Small intestine (tissue), 7 donors: ENCODE data around the gene OR9G4. TPM values are rescaled to one million over a fixed set of nuclear protein-coding genes. Genes with fewer than 3 reads are reported as not detected.

ENCODE experiments used
- DNase-seq, 2 donors: peaks; one replicate each; pipeline versions ENCODE4 v3.0.0 to v3.0.0-alpha.2; 2013
- FAIRE-seq: peaks from 2 replicates; lab custom pipeline; 2012; peaks lifted over from hg19 to GRCh38; lab: Jason Lieb, UNC
- H3K27ac ChIP-seq, 3 donors: one replicate each; pipeline ENCODE4 v1.5.1; 2013; ENCODE audit warnings: low read length in 2 of 3, mild to moderate bottlenecking in 2 of 3, control low read depth in 1 of 3, inconsistent platforms in 1 of 3, low read depth in 1 of 3, moderate library complexity in 1 of 3
- H3K27me3 ChIP-seq, 3 donors: one replicate each; pipeline ENCODE4 v1.6.1; 2013; ENCODE audit warnings: low read length in 3 of 3, inconsistent platforms in 1 of 3; ENCODE audit not compliant: control insufficient read depth in 3 of 3, insufficient read depth in 3 of 3
- H3K36me3 ChIP-seq, 3 donors: one replicate each; pipeline ENCODE4 v1.6.1; 2013; ENCODE audit warnings: low read length in 3 of 3, inconsistent platforms in 1 of 3, low read depth in 1 of 3, mild to moderate bottlenecking in 1 of 3, moderate library complexity in 1 of 3; ENCODE audit not compliant: control insufficient read depth in 3 of 3, insufficient read depth in 2 of 3
- H3K4me1 ChIP-seq, 3 donors: one replicate each; pipeline ENCODE4 v1.6.1; 2013; ENCODE audit warnings: low read length in 2 of 3, inconsistent platforms in 1 of 3, low read depth in 1 of 3, mild to moderate bottlenecking in 1 of 3, moderate library complexity in 1 of 3; ENCODE audit not compliant: control insufficient read depth in 3 of 3, insufficient read depth in 2 of 3
- H3K4me3 ChIP-seq, 3 donors: one replicate each; pipeline ENCODE4 v1.5.1; 2013; ENCODE audit warnings: low read length in 3 of 3, control low read depth in 1 of 3, inconsistent platforms in 1 of 3, low read depth in 1 of 3, mild to moderate bottlenecking in 1 of 3, moderate library complexity in 1 of 3
- H3K9me3 ChIP-seq, 2 donors: one replicate each; pipeline ENCODE4 v1.6.1; 2013; ENCODE audit warnings: low read depth in 1 of 2, low read length in 1 of 2; ENCODE audit not compliant: control insufficient read depth in 2 of 2, insufficient read depth in 1 of 2
- WGBS, 3 donors: extraction: QIAGEN DNeasy Blood & Tissue Kit; methylation state at CpG; one replicate each; pipeline ENCODE4 v1.1.7; 2013; 5-methylcytosine and 5-hydroxymethylcytosine counted together
- polyA plus RNA-seq, 4 donors: library from polyadenylated mRNA; stranded (reverse) in 3 of 4; unstranded in 1 of 4; fragments of 200-250 nt in 3 of 4; fragments of 120-200 nt in 1 of 4; gene quantifications; one replicate each; pipeline versions ENCODE4 v1.2.1 to v1.2.3, GENCODE V29; 2013
- donor health status: healthy with polysubstance abuse.
- donor health status: control.
- donor health status: control.
- donor health status: Bipolar disorder and iron deficiency.
- donor health status: healthy.

OR9G4 gene
- polyA plus RNA-seq, 4 donors = not detected

GRCh38 chr11:56698795-56699194 lies 49.7 kb downstream of the OR9G4 start, which contains the start of gene OR9G1:
Gene OR9G1, plus strand, starts transcription at chr11:56699095. Its CDS starts 1,293 bp downstream, at chr11:56700388.
- WGBS, 3 donors = 81 to 87% (median 83%) methylated on average over 1 of the region's 1 CpG
- no peaks in the 10 kb centered on the region for H3K9me3 ChIP-seq
- H3K27me3 ChIP-seq = no peaks in the 10 kb centered on the region
- no peak within 1 kb of the TSS for H3K27ac ChIP-seq
- H3K4me3 ChIP-seq = no peak within 1 kb of the TSS
- no peaks in the 10 kb centered on the region for H3K4me1 ChIP-seq
- no peaks in the 10 kb centered on the region for H3K36me3 ChIP-seq
- FAIRE-seq (no peak), DNase-seq (peak in 1 of 2 donors; percentile 33)

- no peak overlapping the region for H3K4me3 ChIP-seq
- no peaks in the 10 kb centered on the region for H3K9me3 ChIP-seq
- DNase-seq = no peak
- no peaks in the 10 kb centered on the region for H3K4me1 ChIP-seq
- H3K27me3 ChIP-seq = no peaks in the 10 kb centered on the region
- no peaks in the 10 kb centered on the region for H3K36me3 ChIP-seq
- 56 to 65% (median 64%) methylated on average over 2 of the region's 2 CpGs for WGBS, 3 donors
- FAIRE-seq = no peak
- no peak overlapping the region for H3K27ac ChIP-seq
These were observed 55.1 kb downstream of the OR9G4 start for GRCh38 chr11:56693428-56693827.

Other genes starting within 250 kb of the OR9G4 start
- not detected for gene OR5M11, start 205.4 kb downstream of the OR9G4 start, polyA plus RNA-seq
- not detected for gene OR5M10, start 171.0 kb downstream of the OR9G4 start, polyA plus RNA-seq
- not detected for gene OR5M1, start 133.8 kb downstream of the OR9G4 start, polyA plus RNA-seq
- gene OR5AP2, start 106.3 kb downstream of the OR9G4 start, polyA plus RNA-seq = not detected
- gene OR5AR1, start 85.0 kb downstream of the OR9G4 start, polyA plus RNA-seq = not detected
- gene OR9G1, start 49.6 kb downstream of the OR9G4 start, polyA plus RNA-seq = under 1 TPM in 1 of 4 donors, not detected in 3; 0.32 TPM
- gene OR5AK2, start 240.2 kb upstream of the OR9G4 start, polyA plus RNA-seq = not detected